IMR-90 (cell line): Measurements from ENCODE around the gene DCTN2.

Source experiments
- BHLHE40 ChIP-seq: fragments of 150-350 bp; IDR thresholded peaks from 2 replicates; pipeline ENCODE4 v1.6.1; 2016; ENCODE audit warnings: mild to moderate bottlenecking, low read depth, low read length
- CEBPB ChIP-seq: IDR thresholded peaks from 2 replicates; pipeline ENCODE4 v1.6.1; 2012; ENCODE audit warnings: low read depth, low read length, improper control_type of control experiment
- CTCF ChIP-seq: conservative IDR thresholded peaks from 2 replicates; pipeline ENCODE4 v1.5.1; 2012; ENCODE audit warnings: mild to moderate bottlenecking, low read depth, low read length, improper control_type of control experiment
- ELK1 ChIP-seq: fragments of 150-350 bp; IDR thresholded peaks from 2 replicates; pipeline ENCODE4 v1.6.1; 2016; ENCODE audit warnings: low read depth, mild to moderate bottlenecking, low read length, moderate library complexity, borderline replicate concordance
- MAFK ChIP-seq: IDR thresholded peaks from 2 replicates; pipeline ENCODE4 v1.6.1; 2012; ENCODE audit warnings: low read depth, low read length, improper control_type of control experiment
- MXI1 ChIP-seq: IDR thresholded peaks from 2 replicates; pipeline ENCODE4 v1.6.1; 2012; ENCODE audit warnings: low read depth, mild to moderate bottlenecking, low read length, moderate library complexity, borderline replicate concordance
- POLR2A ChIP-seq: IDR thresholded peaks from 2 replicates; pipeline ENCODE4 v1.6.1; 2012; ENCODE audit warnings: mild to moderate bottlenecking, low read depth, low read length
- RAD21 ChIP-seq: IDR thresholded peaks from 2 replicates; pipeline ENCODE4 v1.6.1; 2012; ENCODE audit warnings: low read length, improper control_type of control experiment
- RCOR1 ChIP-seq: IDR thresholded peaks from 2 replicates; pipeline ENCODE4 v1.6.1; 2012; ENCODE audit warnings: mild to moderate bottlenecking, low read length, improper control_type of control experiment; ENCODE audit not compliant: insufficient replicate concordance
- RFX5 ChIP-seq: IDR thresholded peaks from 2 replicates; pipeline ENCODE4 v1.8.0; 2012; ENCODE audit warnings: low read depth, mild to moderate bottlenecking, low read length, moderate library complexity
- SMC3 ChIP-seq: fragments of 150-350 bp; IDR thresholded peaks from 2 replicates; pipeline ENCODE4 v1.6.1; 2016; ENCODE audit warnings: low read depth, mild to moderate bottlenecking, antibody characterized with exemption, low read length, moderate library complexity
- TF ChIP-seq, protein P1 (sequence below): fragments of 150-350 bp; IDR thresholded peaks from 2 replicates; pipeline ENCODE4 v1.6.1; 2017; ENCODE audit warnings: mild to moderate bottlenecking, antibody characterized with exemption, low read length, low read depth

DNA sequence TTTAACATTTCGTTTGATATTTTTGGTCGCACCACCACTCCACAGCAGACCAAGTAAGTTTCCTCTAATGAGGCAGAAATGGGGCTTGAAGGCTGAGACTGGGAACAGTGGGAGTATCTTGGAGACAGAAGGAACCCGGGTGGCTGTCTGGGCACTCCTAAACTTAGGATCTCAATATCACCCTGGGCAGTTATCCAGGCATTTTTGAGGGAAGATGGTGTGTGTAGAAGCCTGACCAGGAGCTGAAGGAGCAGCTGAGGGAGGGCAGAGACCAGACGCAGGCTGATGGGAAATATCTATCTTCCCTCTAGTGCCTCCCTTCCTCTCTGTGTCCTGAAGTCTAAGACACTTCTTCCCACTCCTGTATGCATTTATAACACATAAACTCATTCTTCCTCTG lies 48.4 kb downstream of the DCTN2 start:
- no peak for TF ChIP-seq CTCF
- no peak for TF ChIP-seq CEBPB
- TF ChIP-seq RAD21 = no peak
- TF ChIP-seq RFX5 = no peak
- TF ChIP-seq POLR2A = no peak
- no peak for TF ChIP-seq MXI1
- TF ChIP-seq MAFK = no peak
- TF ChIP-seq SMC3 = no peak
- no peak for TF ChIP-seq BHLHE40
- TF ChIP-seq RCOR1 = no peak
- TF ChIP-seq, protein P1, sequence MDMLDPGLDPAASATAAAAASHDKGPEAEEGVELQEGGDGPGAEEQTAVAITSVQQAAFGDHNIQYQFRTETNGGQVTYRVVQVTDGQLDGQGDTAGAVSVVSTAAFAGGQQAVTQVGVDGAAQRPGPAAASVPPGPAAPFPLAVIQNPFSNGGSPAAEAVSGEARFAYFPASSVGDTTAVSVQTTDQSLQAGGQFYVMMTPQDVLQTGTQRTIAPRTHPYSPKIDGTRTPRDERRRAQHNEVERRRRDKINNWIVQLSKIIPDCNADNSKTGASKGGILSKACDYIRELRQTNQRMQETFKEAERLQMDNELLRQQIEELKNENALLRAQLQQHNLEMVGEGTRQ = no peak
- TF ChIP-seq ELK1 = no peak
